K562 (cell line): ENCODE results near the gene C9. TPM values are rescaled to one million over a fixed set of nuclear protein-coding genes. Genes with fewer than 3 reads are reported as not detected.
A peak's percentile ranks its signal among the peaks of the same experiment; 100 is the strongest.

Experiments
- ARID1B ChIP-seq: fragments of 450-650 bp; IDR thresholded peaks from 2 replicates; pipeline ENCODE4 v1.6.1; 2016; ENCODE audit warnings: antibody characterized with exemption, mild to moderate bottlenecking, inconsistent platforms
- ATF3 ChIP-seq, 2 experiments: fragments of 450-650 bp in 1 of 2; sonication (generic) in 1 of 2; formaldehyde crosslinking in 1 of 2; IDR thresholded peaks in 1 of 2; conservative IDR thresholded peaks in 1 of 2; 2 replicates each; pipeline versions ENCODE4 v1.6.1 to v1.8.1; 2016 to 2023; ENCODE audit warnings: mild to moderate bottlenecking in 2 of 2, moderate library complexity in 2 of 2, inconsistent platforms in 1 of 2, missing genetic modification reagents in 1 of 2
- BACH1 ChIP-seq: fragments of 200-800 bp; sonication (Bioruptor generic); IDR thresholded peaks from 2 replicates; pipeline ENCODE4 v1.6.1; 2016; ENCODE audit warnings: missing genetic modification characterization, missing compliant biosample characterization
- BHLHE40 ChIP-seq: IDR thresholded peaks from 2 replicates; pipeline ENCODE4 v1.6.1; 2011; ENCODE audit warnings: low read length, improper control_type of control experiment
- C11orf30 ChIP-seq: fragments of 450-650 bp; IDR thresholded peaks from 2 replicates; pipeline ENCODE4 v1.6.1; 2016; ENCODE audit warnings: low read depth, mild to moderate bottlenecking
- CREM ChIP-seq: IDR thresholded peaks from 2 replicates; pipeline ENCODE4 v1.6.1; 2014; ENCODE audit warnings: antibody characterized with exemption, low read depth
- ELF4 ChIP-seq: fragments of 450-650 bp; formaldehyde crosslinking; IDR thresholded peaks from 2 replicates; pipeline ENCODE4 v1.4.0; 2022; ENCODE audit warnings: missing genetic modification characterization
- KAT8 ChIP-seq: fragments of 450-650 bp; IDR thresholded peaks from 2 replicates; pipeline ENCODE4 v1.6.1; 2016; ENCODE audit warnings: low read depth, mild to moderate bottlenecking
- MAFG ChIP-seq: fragments of 450-650 bp; conservative IDR thresholded peaks from 2 replicates; pipeline ENCODE4 v1.6.1; 2016; ENCODE audit warnings: missing genetic modification characterization, missing compliant biosample characterization
- NELFE ChIP-seq: IDR thresholded peaks from 2 replicates; pipeline ENCODE4 v1.6.1; 2011; ENCODE audit warnings: mild to moderate bottlenecking; ENCODE audit not compliant: insufficient read depth, insufficient read length
- NFE2 ChIP-seq: IDR thresholded peaks from 2 replicates; pipeline ENCODE4 v1.6.1; 2014; ENCODE audit warnings: antibody characterized with exemption, low read depth
- TCF3 ChIP-seq: sonication (generic); formaldehyde crosslinking; IDR thresholded peaks from 2 replicates; pipeline ENCODE4 v1.4.0; 2020; ENCODE audit warnings: mild to moderate bottlenecking, missing genetic modification reagents
- TRIM24 ChIP-seq, 2 experiments: fragments of 450-650 bp; IDR thresholded peaks; 2 replicates each; pipeline ENCODE4 v1.6.1; 2016
- ZNF175 ChIP-seq: fragments of 200-800 bp; sonication (Bioruptor generic); IDR thresholded peaks from 2 replicates; pipeline ENCODE4 v1.6.1; 2016; ENCODE audit warnings: low read depth, mild to moderate bottlenecking, missing genetic modification characterization, missing compliant biosample characterization
- ZNF282 ChIP-seq: sonication (generic); formaldehyde crosslinking; IDR thresholded peaks from 2 replicates; pipeline ENCODE4 v1.8.1; 2023; ENCODE audit warnings: missing genetic modification reagents
- polyA plus RNA-seq, 8 experiments: library from polyadenylated mRNA; depleted of rRNA in 4 of 8; stranded (reverse) in 5 of 8; unstranded in 3 of 8; fragments of >200 nt; fragmentation: Nextera tagmentation in 2 of 8; fragmentation: Illumina TruSeq in 1 of 8; extraction: Ambion mirVana in 2 of 8; extraction: Trizol in 1 of 8; gene quantifications; 2 replicates each; pipeline versions ENCODE4 v1.2.1 to v1.2.3, GENCODE V29; 2011 to 2014; ENCODE audit warnings: inconsistent platforms in 1 of 8, missing spikeins in 1 of 8
- total RNA-seq, 7 experiments: library from RNA; depleted of rRNA in 6 of 7; stranded (reverse); fragments of >200 nt in 6 of 7; fragmentation: Illumina TruSeq in 2 of 7; extraction: Trizol in 2 of 7; gene quantifications; 2 replicates each; pipeline versions ENCODE4 v1.2.1 to v1.2.3, GENCODE V29; 2011 to 2021; ENCODE audit warnings: low replicate concordance in 1 of 7
- TF ChIP-seq, protein P1 (sequence below): fragments of 450-650 bp; IDR thresholded peaks from 2 replicates; pipeline ENCODE4 v1.6.1; 2017; ENCODE audit warnings: antibody characterized with exemption, mild to moderate bottlenecking
- TF ChIP-seq, protein P2 (sequence below): fragments of 250-450 bp; sonication (Bioruptor Pico); IDR thresholded peaks from 2 replicates; pipeline ENCODE4 v1.6.1; 2021; ENCODE audit warnings: mild to moderate bottlenecking

C9 gene
- total and polyA plus RNA-seq, 9 of the 15 experiments (the other 6 are each of a cell fraction or from before 2014, with no cell fraction given), result 0.08 to 0.38 TPM; not detected in 7

- TF ChIP-seq ARID1B, result peak; percentile 57
- TF ChIP-seq BHLHE40, result peak; percentile 23; the same call in 1 of the 2 replicates
- TF ChIP-seq, protein P1, sequence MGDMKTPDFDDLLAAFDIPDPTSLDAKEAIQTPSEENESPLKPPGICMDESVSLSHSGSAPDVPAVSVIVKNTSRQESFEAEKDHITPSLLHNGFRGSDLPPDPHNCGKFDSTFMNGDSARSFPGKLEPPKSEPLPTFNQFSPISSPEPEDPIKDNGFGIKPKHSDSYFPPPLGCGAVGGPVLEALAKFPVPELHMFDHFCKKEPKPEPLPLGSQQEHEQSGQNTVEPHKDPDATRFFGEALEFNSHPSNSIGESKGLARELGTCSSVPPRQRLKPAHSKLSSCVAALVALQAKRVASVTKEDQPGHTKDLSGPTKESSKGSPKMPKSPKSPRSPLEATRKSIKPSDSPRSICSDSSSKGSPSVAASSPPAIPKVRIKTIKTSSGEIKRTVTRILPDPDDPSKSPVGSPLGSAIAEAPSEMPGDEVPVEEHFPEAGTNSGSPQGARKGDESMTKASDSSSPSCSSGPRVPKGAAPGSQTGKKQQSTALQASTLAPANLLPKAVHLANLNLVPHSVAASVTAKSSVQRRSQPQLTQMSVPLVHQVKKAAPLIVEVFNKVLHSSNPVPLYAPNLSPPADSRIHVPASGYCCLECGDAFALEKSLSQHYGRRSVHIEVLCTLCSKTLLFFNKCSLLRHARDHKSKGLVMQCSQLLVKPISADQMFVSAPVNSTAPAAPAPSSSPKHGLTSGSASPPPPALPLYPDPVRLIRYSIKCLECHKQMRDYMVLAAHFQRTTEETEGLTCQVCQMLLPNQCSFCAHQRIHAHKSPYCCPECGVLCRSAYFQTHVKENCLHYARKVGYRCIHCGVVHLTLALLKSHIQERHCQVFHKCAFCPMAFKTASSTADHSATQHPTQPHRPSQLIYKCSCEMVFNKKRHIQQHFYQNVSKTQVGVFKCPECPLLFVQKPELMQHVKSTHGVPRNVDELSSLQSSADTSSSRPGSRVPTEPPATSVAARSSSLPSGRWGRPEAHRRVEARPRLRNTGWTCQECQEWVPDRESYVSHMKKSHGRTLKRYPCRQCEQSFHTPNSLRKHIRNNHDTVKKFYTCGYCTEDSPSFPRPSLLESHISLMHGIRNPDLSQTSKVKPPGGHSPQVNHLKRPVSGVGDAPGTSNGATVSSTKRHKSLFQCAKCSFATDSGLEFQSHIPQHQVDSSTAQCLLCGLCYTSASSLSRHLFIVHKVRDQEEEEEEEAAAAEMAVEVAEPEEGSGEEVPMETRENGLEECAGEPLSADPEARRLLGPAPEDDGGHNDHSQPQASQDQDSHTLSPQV, result no peak
- TF ChIP-seq ELF4 (CRISPR knock-in tag), result peak; percentile 53; the same call in 1 of the 2 replicates
- TF ChIP-seq ZNF282 (CRISPR knock-in tag), result no peak
- TF ChIP-seq BACH1 (tag), result peak; percentile 71
- TF ChIP-seq C11orf30, result peak; percentile 47; the same call in 1 of the 2 replicates
- no peak for TF ChIP-seq KAT8
- TF ChIP-seq NFE2, result peak; percentile 84
- 0 out of 4 replicates have a peak, but pooled peaks of 1 of the 2 experiments have one; percentile 28 for TF ChIP-seq TRIM24 (IDR thresholded peaks at IDR 0.05)
- TF ChIP-seq, protein P2, sequence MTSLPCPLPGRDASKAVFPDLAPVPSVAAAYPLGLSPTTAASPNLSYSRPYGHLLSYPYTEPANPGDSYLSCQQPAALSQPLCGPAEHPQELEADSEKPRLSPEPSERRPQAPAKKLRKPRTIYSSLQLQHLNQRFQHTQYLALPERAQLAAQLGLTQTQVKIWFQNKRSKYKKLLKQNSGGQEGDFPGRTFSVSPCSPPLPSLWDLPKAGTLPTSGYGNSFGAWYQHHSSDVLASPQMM (CRISPR knock-in tag), result no peak
- TF ChIP-seq MAFG, result peak; percentile 60
- peak; percentile 51; the same call in 1 of the 2 replicates for TF ChIP-seq CREM
- peak; percentile 62; the same call in 1 of the 2 replicates for TF ChIP-seq ZNF175 (CRISPR knock-in tag)
- TF ChIP-seq ATF3 (IDR thresholded peaks at IDR 0.05), result peak; percentile 19; the same call in 1 of the 2 replicates
- no peak for TF ChIP-seq ATF3 (CRISPR knock-in tag; conservative IDR thresholded peaks at IDR 0.05)
- peak; percentile 55 for TF ChIP-seq TCF3 (CRISPR knock-in tag)
- no peak for TF ChIP-seq NELFE
- TF ChIP-seq, all 486 proteins: peak for 36
Measured at GRCh38 chr5:39266442-39266841, 97.9 kb downstream of the C9 start (continued).
